Mucosa of descending colon (tissue), 3 donors: ENCODE measurements around the gene DMRTA2. TPM values are rescaled to one million over a fixed set of nuclear protein-coding genes. Genes with fewer than 3 reads are reported as not detected.

Experiments
- ATAC-seq: fragments of 200-7000 bp; cut with Tn5 transposase; one replicate; pipeline ENCODE4 v1.9.1; 2020; ENCODE audit warnings: mild to moderate bottlenecking, moderate library complexity
- DNase-seq, 3 donors: peaks; one replicate each; pipeline ENCODE4 v3.0.0-alpha.2; 2020
- H3K36me3 ChIP-seq: fragments of 200-600 bp; one replicate; pipeline ENCODE4 v1.8.0; 2021; ENCODE audit warnings: low read depth, mild to moderate bottlenecking
- H3K4me1 ChIP-seq: fragments of 200-600 bp; one replicate; pipeline ENCODE4 v1.8.0; 2021; ENCODE audit warnings: low read depth, mild to moderate bottlenecking
- H3K4me3 ChIP-seq: fragments of 200-600 bp; one replicate; pipeline ENCODE4 v1.8.0; 2021; ENCODE audit warnings: mild to moderate bottlenecking
- H3K9me3 ChIP-seq: fragments of 200-600 bp; one replicate; pipeline ENCODE4 v1.8.0; 2021; ENCODE audit warnings: mild to moderate bottlenecking
- CTCF ChIP-seq: fragments of 200-600 bp; IDR thresholded peaks from one replicate; pipeline ENCODE4 v1.8.0; 2022; ENCODE audit warnings: antibody characterized with exemption, mild to moderate bottlenecking
- intact Hi-C, 2 donors: fragments of 100-400 bp; cut with DNase I in 1 of 2; cut with micrococcal nuclease in 1 of 2; formaldehyde crosslinking; loops; one replicate each; pipeline versions ENCODE4 v1.11.0 to v1.11.1; 2022; cut with DNase I, micrococcal nuclease
- total RNA-seq, 3 donors: library from RNA; stranded (reverse); fragmentation: NEBNext Ultra II Directional in 2 of 3; extraction: Animal tissue kit (Norgen Biotek cat#: 25700) in 2 of 3; gene quantifications; one replicate each; pipeline versions ENCODE4 v1.2.1 to v1.2.4, GENCODE V29; 2021 to 2023
- donor health status: DM: no; HTN: no; CAD: no; lungs with moderate emphysema.
- donor health status: DM: no; HTN: no; CAD: no.
- donor health status: DM: no; HTN: yes; CAD: no.

The DMRTA2 gene
- total RNA-seq, 3 donors from 2014 or later = not detected

- ATAC-seq = peak; percentile 40
- peak in 2 of 3 donors; percentile 33 to 49 for DNase-seq
- H3K9me3 ChIP-seq = no peaks in the 10 kb centered on the region
- TF ChIP-seq CTCF = no peak
- H3K4me3 ChIP-seq = no peak overlapping the region
- no peaks in the 10 kb centered on the region for H3K36me3 ChIP-seq
- intact Hi-C loops = no loop called here
- H3K4me1 ChIP-seq = peaks cover 44% of the 10 kb centered on the region
Observed at GRCh38 chr1:50423670-50424000, 392 bp upstream of the DMRTA2 start.

DNA sequence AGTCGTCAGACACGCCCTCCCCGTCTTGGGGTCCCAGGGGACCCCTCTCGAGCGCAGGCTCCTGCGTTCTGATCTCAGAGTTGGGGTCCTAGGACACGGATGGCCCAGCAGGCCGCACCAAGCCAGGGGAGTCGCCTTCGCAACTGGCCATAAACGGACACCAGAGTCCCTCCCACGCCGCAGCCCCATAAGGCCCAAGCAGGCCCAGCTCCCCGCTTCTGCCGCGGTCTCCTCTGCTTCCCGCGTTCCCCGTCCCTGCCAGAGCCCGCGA, 633 bp downstream of the DMRTA2 start:
- no peak overlapping the region for H3K4me3 ChIP-seq
- peaks cover 45% of the 10 kb centered on the region for H3K4me1 ChIP-seq
- no peak for TF ChIP-seq CTCF
- H3K36me3 ChIP-seq = no peaks in the 10 kb centered on the region
- DNase-seq = no peak
- ATAC-seq = peak; percentile 5
- intact Hi-C loops = no loop called here
- H3K9me3 ChIP-seq = no peaks in the 10 kb centered on the region

DNA sequence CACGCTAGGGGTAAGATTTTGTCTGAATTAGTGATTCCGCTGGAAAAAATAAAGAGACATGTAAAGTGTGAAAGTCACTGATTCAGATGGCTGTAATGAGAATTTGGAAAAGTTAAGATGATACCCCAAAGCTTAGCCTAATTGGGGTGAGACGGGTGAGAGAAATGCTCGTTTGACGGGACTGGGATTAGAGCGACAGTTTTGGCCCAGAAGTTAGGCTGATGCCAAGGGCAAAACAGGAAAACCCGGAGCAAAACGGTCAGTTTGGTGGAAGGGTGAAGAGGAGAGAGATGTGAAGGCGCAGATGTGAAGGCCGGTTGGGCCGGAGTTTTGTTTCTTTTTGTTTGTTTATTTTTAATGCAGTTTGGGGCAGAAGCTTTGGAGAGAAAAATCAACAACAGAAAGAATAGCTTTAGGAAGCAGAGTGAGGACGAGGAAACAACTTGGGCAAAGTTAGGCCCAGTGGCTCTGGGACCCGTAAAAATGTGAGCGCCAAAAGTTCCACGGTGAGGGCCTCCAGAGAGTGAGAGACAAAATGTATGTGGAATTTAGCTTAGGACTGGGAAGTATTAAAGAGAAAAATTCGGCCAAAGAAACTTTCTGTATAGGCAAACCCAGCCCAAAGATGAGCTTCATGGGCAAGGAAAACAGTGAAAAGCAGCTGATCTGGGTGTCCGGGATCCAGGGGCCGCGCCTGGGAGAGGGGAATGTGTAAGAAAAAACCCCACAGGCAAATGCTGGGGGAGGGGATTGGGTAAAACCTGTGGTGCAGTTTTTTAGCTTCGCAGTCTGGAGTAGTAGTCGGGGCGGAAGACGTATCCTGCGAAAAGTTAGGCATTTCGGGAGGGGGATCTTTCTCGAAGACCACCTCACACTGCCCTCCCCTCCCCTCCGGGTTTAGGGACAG, 1.2 kb downstream of the DMRTA2 start:
- intact Hi-C loops = no loop called here
- no peaks in the 10 kb centered on the region for H3K36me3 ChIP-seq
- no peaks in the 10 kb centered on the region for H3K9me3 ChIP-seq
- H3K4me3 ChIP-seq = no peak overlapping the region
- no peak for TF ChIP-seq CTCF
- H3K4me1 ChIP-seq = peaks cover 40% of the 10 kb centered on the region
- DNase-seq (no peak), ATAC-seq (no peak)

GRCh38 chr1:50421366-50421748, 1.9 kb downstream of the DMRTA2 start:
- ATAC-seq (no peak), DNase-seq (no peak)
- TF ChIP-seq CTCF = no peak
- Histone ChIP-seq H3K4me3 (no peak overlapping the region), H3K4me1 (peaks cover 38% of the 10 kb centered on the region), H3K9me3 (no peaks in the 10 kb centered on the region), H3K36me3 (no peaks in the 10 kb centered on the region)
- intact Hi-C loops = no loop called here

GRCh38 chr1:50420689-50421365, 2.4 kb downstream of the DMRTA2 start:
- DNase-seq (no peak), ATAC-seq (peak; percentile 14)
- no peaks in the 10 kb centered on the region for H3K36me3 ChIP-seq
- H3K9me3 ChIP-seq = no peaks in the 10 kb centered on the region
- no peak overlapping the region for H3K4me3 ChIP-seq
- intact Hi-C loops = no loop called here
- peaks cover 38% of the 10 kb centered on the region for H3K4me1 ChIP-seq
- no peak for TF ChIP-seq CTCF
